Measurements from ENCODE around the gene EXOC4.

EXOC4 gene

GRCh38 chr7:133575726-133576440, 323.0 kb downstream of the EXOC4 start:
- Histone ChIP-seq H3K36me3 (no peaks in the 10 kb centered on the region; the same call in none of the 2 replicates), H3K9me3 (ENCODE audit: severe bottlenecking) (no peaks in the 10 kb centered on the region), H3K4me3 (ENCODE audit: low read depth, low read length) (no peak overlapping the region), H3K27me3 (ENCODE audit: insufficient read depth, low read depth, severe bottlenecking) (no peaks in the 10 kb centered on the region), H3K27ac (no peak overlapping the region)
- no peak for TF ChIP-seq CTCF (IDR thresholded peaks at IDR 0.05; ENCODE audit: low read depth, low read length)
- DNase-seq = no peak

- no peaks in the 10 kb centered on the region for H3K9me3 ChIP-seq (ENCODE audit: severe bottlenecking)
- TF ChIP-seq CTCF (IDR thresholded peaks at IDR 0.05; ENCODE audit: low read depth, low read length) = no peak
- no peaks in the 10 kb centered on the region; the same call in none of the 2 replicates for H3K36me3 ChIP-seq
- no peak overlapping the region for H3K4me3 ChIP-seq (ENCODE audit: low read depth, low read length)
- no peak overlapping the region for H3K27ac ChIP-seq
- DNase-seq = no peak
- no peaks in the 10 kb centered on the region for H3K27me3 ChIP-seq (ENCODE audit: insufficient read depth, low read depth, severe bottlenecking)
Measured at GRCh38 chr7:133576612-133577168, 323.8 kb downstream of the EXOC4 start.

GRCh38 chr7:133582766-133583523, 330.1 kb downstream of the EXOC4 start:
- no peak for DNase-seq
- H3K27ac ChIP-seq = no peak overlapping the region
- no peaks in the 10 kb centered on the region for H3K27me3 ChIP-seq (ENCODE audit: insufficient read depth, low read depth, severe bottlenecking)
- no peak for TF ChIP-seq CTCF (IDR thresholded peaks at IDR 0.05; ENCODE audit: low read depth, low read length)
- H3K4me3 ChIP-seq (ENCODE audit: low read depth, low read length) = no peak overlapping the region
- no peaks in the 10 kb centered on the region for H3K9me3 ChIP-seq (ENCODE audit: severe bottlenecking)
- H3K36me3 ChIP-seq = no peaks in the 10 kb centered on the region; the same call in 1 of the 2 replicates

GRCh38 chr7:133583545-133584171, 330.8 kb downstream of the EXOC4 start:
- no peak for TF ChIP-seq CTCF (IDR thresholded peaks at IDR 0.05; ENCODE audit: low read depth, low read length)
- Histone ChIP-seq H3K27me3 (ENCODE audit: insufficient read depth, low read depth, severe bottlenecking) (no peaks in the 10 kb centered on the region), H3K27ac (no peak overlapping the region), H3K36me3 (no peaks in the 10 kb centered on the region; the same call in 1 of the 2 replicates), H3K4me3 (ENCODE audit: low read depth, low read length) (no peak overlapping the region), H3K9me3 (ENCODE audit: severe bottlenecking) (no peaks in the 10 kb centered on the region)
- no peak for DNase-seq

GRCh38 chr7:133584956-133585668, 332.2 kb downstream of the EXOC4 start:
- no peak for DNase-seq
- Histone ChIP-seq H3K36me3 (no peaks in the 10 kb centered on the region; the same call in 1 of the 2 replicates), H3K9me3 (ENCODE audit: severe bottlenecking) (no peaks in the 10 kb centered on the region), H3K4me3 (ENCODE audit: low read depth, low read length) (no peak overlapping the region), H3K27ac (no peak overlapping the region), H3K27me3 (ENCODE audit: insufficient read depth, low read depth, severe bottlenecking) (no peaks in the 10 kb centered on the region)
- TF ChIP-seq CTCF (IDR thresholded peaks at IDR 0.05; ENCODE audit: low read depth, low read length) = no peak

Measured in WERI-Rb-1 (cell line).